M059J (cell line): Measurements from ENCODE around the gene UGT2A1. TPM values are rescaled to one million over a fixed set of nuclear protein-coding genes. Genes with fewer than 3 reads are reported as not detected.
A peak's percentile ranks its signal among the peaks of the same experiment; 100 is the strongest.
"Not testable (repeated sequence)": the region's sequence is repeated elsewhere in the genome, so short reads cannot be mapped to it uniquely, and the experiment has no call there.

Source experiments
- DNase-seq: peaks from one replicate; pipeline ENCODE4 v3.0.0-alpha.2; 2012; ENCODE audit warnings: low read depth
- total RNA-seq: library from RNA; depleted of rRNA; stranded (reverse); fragments of >200 nt; shearing (Covaris generic); gene quantifications from 2 replicates; pipeline ENCODE4 v1.2.3, GENCODE V29; 2014; rRNA removed

The UGT2A1 gene
- total RNA-seq: not detected in 2 replicates

GRCh38 chr4:69653147-69653546, at the start of gene UGT2A1:
Gene UGT2A1, minus strand, starts transcription at chr4:69653247. Its CDS starts 5,603 bp downstream, at chr4:69647644.
- DNase-seq: no peak

GRCh38 chr4:69702201-69702600, 49.2 kb upstream of the UGT2A1 start:
- DNase-seq: no peak

GRCh38 chr4:69701696-69702095, 48.6 kb upstream of the UGT2A1 start:
- DNase-seq: no peak

- DNase-seq: no peak
These were observed 44.6 kb upstream of the UGT2A1 start for GRCh38 chr4:69697536-69698242.

GRCh38 chr4:69689599-69689998, 36.6 kb upstream of the UGT2A1 start:
- DNase-seq: peak; percentile 28

GRCh38 chr4:69684804-69685203, 31.8 kb upstream of the UGT2A1 start:
- DNase-seq: no peak

GRCh38 chr4:69668680-69669079, 15.6 kb upstream of the UGT2A1 start:
- DNase-seq: no peak

- DNase-seq: not testable (repeated sequence)
These were observed 11.0 kb upstream of the UGT2A1 start for GRCh38 chr4:69664009-69664408.

GRCh38 chr4:69661130-69661803, 8.2 kb upstream of the UGT2A1 start:
- not testable (repeated sequence) for DNase-seq

GRCh38 chr4:69658133-69658532, 5.1 kb upstream of the UGT2A1 start:
- DNase-seq: no peak

- DNase-seq: no peak
These were observed 3.7 kb upstream of the UGT2A1 start for GRCh38 chr4:69656653-69657158.

- no peak for DNase-seq
These were observed 2.2 kb downstream of the UGT2A1 start for GRCh38 chr4:69650872-69651271.

- no peak for DNase-seq
These were observed 3.4 kb downstream of the UGT2A1 start for GRCh38 chr4:69649629-69650028.

GRCh38 chr4:69649207-69649606, 3.8 kb downstream of the UGT2A1 start:
- no peak for DNase-seq

- no peak for DNase-seq
These were observed 10.1 kb downstream of the UGT2A1 start for GRCh38 chr4:69642961-69643360.

GRCh38 chr4:69640289-69640688, 12.8 kb downstream of the UGT2A1 start:
- no peak for DNase-seq

- no peak for DNase-seq
These were observed 13.5 kb downstream of the UGT2A1 start, which contains the start of gene UGT2A2 for GRCh38 chr4:69639542-69639941. Gene UGT2A2, minus strand, starts transcription at chr4:69639642. Its CDS starts 2 bp downstream, at chr4:69639640.

GRCh38 chr4:69617083-69617694, 35.9 kb downstream of the UGT2A1 start:
- peak; percentile 56 for DNase-seq

- DNase-seq: no peak
These were observed 42.6 kb downstream of the UGT2A1 start for GRCh38 chr4:69610484-69610883.

- no peak for DNase-seq
These were observed 52.0 kb downstream of the UGT2A1 start for GRCh38 chr4:69601065-69601464.

- DNase-seq: no peak
These were observed 53.0 kb downstream of the UGT2A1 start for GRCh38 chr4:69600013-69600412.

GRCh38 chr4:69594382-69594781, 58.7 kb downstream of the UGT2A1 start:
- DNase-seq: no peak

GRCh38 chr4:69591364-69591763, 61.7 kb downstream of the UGT2A1 start:
- no peak for DNase-seq
